Keratinocyte (primary cell): ENCODE data around the gene ERMP1. TPM values are rescaled to one million over a fixed set of nuclear protein-coding genes. Genes with fewer than 3 reads are reported as not detected.
A peak's percentile ranks its signal among the peaks of the same experiment; 100 is the strongest.

Experiments
- DNase-seq: peaks from one replicate; pipeline ENCODE4 v3.0.0-alpha.2; 2011; ENCODE audit warnings: low read depth, missing footprints, low spot score
- FAIRE-seq: peaks from 2 replicates; lab custom pipeline; 2011; peaks lifted over from hg19 to GRCh38; lab: Jason Lieb, UNC
- H2AFZ ChIP-seq: 2 replicates; pipeline ENCODE4 v1.6.0; 2012; ENCODE audit warnings: low read length, control low read depth, inconsistent platforms; ENCODE audit not compliant: control insufficient read depth
- H3K27ac ChIP-seq: 2 replicates; pipeline ENCODE4 v1.5.1; 2011; ENCODE audit warnings: low read length; ENCODE audit not compliant: control insufficient read depth, insufficient read depth
- H3K27me3 ChIP-seq: 3 replicates; pipeline ENCODE4 v1.6.0; 2011; ENCODE audit warnings: low read length; ENCODE audit not compliant: control insufficient read depth, insufficient read depth; ENCODE audit errors: extremely low read depth
- H3K36me3 ChIP-seq, 2 experiments: 2 replicates in 1 of 2; 3 replicates in 1 of 2; pipeline ENCODE4 v1.5.1; 2011; ENCODE audit warnings: low read length in 2 of 2, mild to moderate bottlenecking in 1 of 2; ENCODE audit not compliant: control insufficient read depth in 2 of 2, insufficient read depth in 2 of 2; ENCODE audit errors: extremely low read depth in 1 of 2
- H3K4me1 ChIP-seq: 3 replicates; pipeline ENCODE4 v1.5.1; 2011; ENCODE audit warnings: low read length; ENCODE audit not compliant: control insufficient read depth, insufficient read depth; ENCODE audit errors: extremely low read depth
- H3K4me2 ChIP-seq: 3 replicates; pipeline ENCODE4 v1.6.0; 2011; ENCODE audit warnings: low read depth, low read length; ENCODE audit not compliant: control insufficient read depth, insufficient read depth; ENCODE audit errors: extremely low read depth
- H3K4me3 ChIP-seq, 3 experiments: fragments of 200-600 bp in 1 of 3; sonication (generic) in 1 of 3; 2 replicates in 2 of 3; 3 replicates in 1 of 3; pipeline ENCODE4 v1.5.1; 2011 to 2016; ENCODE audit warnings: low read length in 3 of 3, mild to moderate bottlenecking in 3 of 3, control low read depth in 2 of 3, inconsistent platforms in 1 of 3, low read depth in 1 of 3, mixed read lengths in 1 of 3, mixed run types in 1 of 3, moderate library complexity in 1 of 3; ENCODE audit not compliant: control insufficient read depth in 2 of 3, insufficient read depth in 2 of 3; ENCODE audit errors: extremely low read depth in 1 of 3
- H3K79me2 ChIP-seq: 2 replicates; pipeline ENCODE4 v1.6.0; 2012; ENCODE audit warnings: low read length; ENCODE audit not compliant: control insufficient read depth, insufficient read depth
- H3K9ac ChIP-seq: 3 replicates; pipeline ENCODE4 v1.6.0; 2011; ENCODE audit warnings: low read length; ENCODE audit not compliant: control insufficient read depth, insufficient read depth; ENCODE audit errors: extremely low read depth
- H3K9me1 ChIP-seq: 3 replicates; pipeline ENCODE4 v1.6.0; 2011; ENCODE audit warnings: low read length; ENCODE audit not compliant: control insufficient read depth, insufficient read depth; ENCODE audit errors: extremely low read depth
- H3K9me3 ChIP-seq: 2 replicates; pipeline ENCODE4 v1.5.1; 2012; ENCODE audit warnings: low read depth, low read length; ENCODE audit not compliant: control insufficient read depth
- H4K20me1 ChIP-seq: 3 replicates; pipeline ENCODE4 v1.6.0; 2011; ENCODE audit warnings: low read length; ENCODE audit not compliant: control insufficient read depth, insufficient read depth; ENCODE audit errors: extremely low read depth
- CTCF ChIP-seq, 3 experiments: IDR thresholded peaks in 1 of 3; conservative IDR thresholded peaks in 1 of 3; optimal IDR thresholded peaks in 1 of 3; 2 replicates in 2 of 3; 3 replicates in 1 of 3; pipeline versions ENCODE3 to v1.5.1; 2011; ENCODE audit warnings: low read length in 3 of 3, mild to moderate bottlenecking in 3 of 3, moderate library complexity in 2 of 3, control low read depth in 1 of 3, inconsistent platforms in 1 of 3; ENCODE audit not compliant: insufficient read depth in 2 of 3; ENCODE audit errors: extremely low read depth in 1 of 3
- EZH2 ChIP-seq: IDR thresholded peaks from one replicate; pipeline ENCODE4 v1.6.1; 2012; ENCODE audit warnings: inconsistent platforms, mild to moderate bottlenecking, low read length, moderate library complexity
- dilution Hi-C: fragments of 300-500 bp; cut with MboI; formaldehyde crosslinking; loops from one replicate; pipeline ENCODE4 v1.7.0; 2020; ENCODE audit warnings: low sequenced_read_pairs; ENCODE audit not compliant: extremely low pct_ligation_motif_present
- polyA plus RNA-seq, 5 experiments: library from polyadenylated mRNA; depleted of rRNA in 3 of 5; stranded (reverse) in 3 of 5; stranded (forward) in 1 of 5; unstranded in 1 of 5; fragments of >200 nt; gene quantifications; 1 replicate in 1 of 5; 2 replicates in 3 of 5; 3 replicates in 1 of 5; pipeline versions ENCODE4 v1.2.1 to v1.2.3, GENCODE V29; 2011 to 2012; ENCODE audit warnings: missing spikeins in 2 of 5, low read depth in 1 of 5, low replicate concordance in 1 of 5

ERMP1 gene
- polyA plus RNA-seq, 1 donor (not counting 4 experiments of a cell fraction or from before 2014, with no cell fraction given), result 27.0 TPM

GRCh38 chr9:5819174-5819573, 13.7 kb downstream of the ERMP1 start:
- Histone ChIP-seq H4K20me1 (no peaks in the 10 kb centered on the region), H3K9me3 (no peaks in the 10 kb centered on the region), H3K4me1 (peaks cover 15% of the 10 kb centered on the region), H3K79me2 (no peaks in the 10 kb centered on the region), H3K4me3 (no peak overlapping the region), H3K4me2 (no peak overlapping the region), H3K36me3 (peaks cover 4 to 8% of the 10 kb centered on the region in 2 experiments), H3K27me3 (no peaks in the 10 kb centered on the region), H3K27ac (no peak overlapping the region), H3K9ac (no peak overlapping the region), H3K9me1 (no peaks in the 10 kb centered on the region), H2AFZ (no peak overlapping the region)
- FAIRE-seq (peak; percentile 44), DNase-seq (no peak)
- TF ChIP-seq EZH2, result no peak
- TF ChIP-seq CTCF (optimal IDR thresholded peaks at IDR 0.05 in 1 of 3, IDR thresholded peaks at IDR 0.05 in 1 of 3, conservative IDR thresholded peaks at IDR 0.05 in 1 of 3; ENCODE audit: extremely low read depth in 1 of 3, insufficient read depth in 2 of 3, low read length in 3 of 3), result no peak
- dilution Hi-C loops, result no loop called here

- H3K27me3 ChIP-seq, result no peaks in the 10 kb centered on the region
- H3K4me2 ChIP-seq, result peak overlapping the region; percentile 16
- no peaks in the 10 kb centered on the region for H4K20me1 ChIP-seq
- no peak overlapping the region for H2AFZ ChIP-seq
- no peaks in the 10 kb centered on the region for H3K9me1 ChIP-seq
- H3K27ac ChIP-seq, result peak overlapping the region; percentile 31
- H3K9me3 ChIP-seq, result no peaks in the 10 kb centered on the region
- H3K4me3 ChIP-seq, result no peak overlapping the region
- no peak overlapping the region for H3K9ac ChIP-seq
- DNase-seq (no peak), FAIRE-seq (no peak)
- peaks cover 4 to 5% of the 10 kb centered on the region in 2 experiments for H3K36me3 ChIP-seq
- peaks cover 19% of the 10 kb centered on the region for H3K4me1 ChIP-seq
- no peak for TF ChIP-seq CTCF (optimal IDR thresholded peaks at IDR 0.05 in 1 of 3, IDR thresholded peaks at IDR 0.05 in 1 of 3, conservative IDR thresholded peaks at IDR 0.05 in 1 of 3; ENCODE audit: extremely low read depth in 1 of 3, insufficient read depth in 2 of 3, low read length in 3 of 3)
- no peak for TF ChIP-seq EZH2
- H3K79me2 ChIP-seq, result no peaks in the 10 kb centered on the region
- dilution Hi-C loops, result no loop called here
Measured at GRCh38 chr9:5818424-5819142, 14.3 kb downstream of the ERMP1 start.
